ENCODE measurements around the gene PGK1.

The PGK1 gene

GRCh38 chrX:78111140-78111931, 7.3 kb downstream of the PGK1 start:
- H3K4me2 ChIP-seq (ENCODE audit: low read depth, low read length, poor library complexity, severe bottlenecking): no peak overlapping the region
- H3K36me3 ChIP-seq (ENCODE audit: low read length): peaks cover 29% of the 10 kb centered on the region; the same call in 1 of the 2 replicates
- no peak overlapping the region for H2AFZ ChIP-seq (ENCODE audit: low read depth, low read length, severe bottlenecking)
- TF ChIP-seq EZH2phosphoT487 (conservative IDR thresholded peaks at IDR 0.05; ENCODE audit: low read length) (no peak), CTCF (IDR thresholded peaks at IDR 0.05; ENCODE audit: insufficient read depth, low read length, poor library complexity, severe bottlenecking) (no peak)
- H3K4me3 ChIP-seq (ENCODE audit: insufficient read depth, low read length, poor library complexity, severe bottlenecking): no peak overlapping the region
- no peaks in the 10 kb centered on the region for H3K27me3 ChIP-seq (ENCODE audit: low read length)
- peaks cover 42% of the 10 kb centered on the region for H4K20me1 ChIP-seq (ENCODE audit: low read depth, low read length)
- no peaks in the 10 kb centered on the region for H3K9me3 ChIP-seq (ENCODE audit: insufficient read depth, low read length)
- H3K27ac ChIP-seq (ENCODE audit: low read depth, low read length): no peak overlapping the region
- no peaks in the 10 kb centered on the region for H3K9me2 ChIP-seq (replicated peaks; ENCODE audit: insufficient read depth, low read length)
- no peak overlapping the region for H3K9ac ChIP-seq (ENCODE audit: low read length)
- peaks cover 81% of the 10 kb centered on the region for H3K79me2 ChIP-seq (ENCODE audit: insufficient read depth, low read length)
- H3F3A ChIP-seq (ENCODE audit: insufficient read depth): no peaks in the 10 kb centered on the region

- Histone ChIP-seq H3K9ac (ENCODE audit: low read length) (no peak overlapping the region), H3K36me3 (ENCODE audit: low read length) (peaks cover 23% of the 10 kb centered on the region), H3K9me2 (replicated peaks; ENCODE audit: insufficient read depth, low read length) (no peaks in the 10 kb centered on the region), H3K4me2 (ENCODE audit: low read depth, low read length, poor library complexity, severe bottlenecking) (no peak overlapping the region), H3K4me3 (ENCODE audit: insufficient read depth, low read length, poor library complexity, severe bottlenecking) (no peak overlapping the region), H2AFZ (ENCODE audit: low read depth, low read length, severe bottlenecking) (no peak overlapping the region), H3K9me3 (ENCODE audit: insufficient read depth, low read length) (no peaks in the 10 kb centered on the region), H3K27me3 (ENCODE audit: low read length) (no peaks in the 10 kb centered on the region), H3K79me2 (ENCODE audit: insufficient read depth, low read length) (peaks cover 33% of the 10 kb centered on the region), H3F3A (ENCODE audit: insufficient read depth) (no peaks in the 10 kb centered on the region; the same call in 1 of the 2 replicates), H3K27ac (ENCODE audit: low read depth, low read length) (no peak overlapping the region), H4K20me1 (ENCODE audit: low read depth, low read length) (peaks cover 20% of the 10 kb centered on the region; the same call in 1 of the 2 replicates)
- TF ChIP-seq EZH2phosphoT487 (conservative IDR thresholded peaks at IDR 0.05; ENCODE audit: low read length) (no peak), CTCF (IDR thresholded peaks at IDR 0.05; ENCODE audit: insufficient read depth, low read length, poor library complexity, severe bottlenecking) (no peak)
Measured at GRCh38 chrX:78116365-78116764, 12.3 kb downstream of the PGK1 start.

- TF ChIP-seq CTCF (IDR thresholded peaks at IDR 0.05; ENCODE audit: insufficient read depth, low read length, poor library complexity, severe bottlenecking) (no peak), EZH2phosphoT487 (conservative IDR thresholded peaks at IDR 0.05; ENCODE audit: low read length) (no peak)
- Histone ChIP-seq H3K9me2 (replicated peaks; ENCODE audit: insufficient read depth, low read length) (no peaks in the 10 kb centered on the region), H3K27ac (ENCODE audit: low read depth, low read length) (no peak overlapping the region), H3K4me3 (ENCODE audit: insufficient read depth, low read length, poor library complexity, severe bottlenecking) (no peak overlapping the region), H3K9me3 (ENCODE audit: insufficient read depth, low read length) (no peaks in the 10 kb centered on the region), H3K36me3 (ENCODE audit: low read length) (peaks cover 22% of the 10 kb centered on the region), H3K4me2 (ENCODE audit: low read depth, low read length, poor library complexity, severe bottlenecking) (no peak overlapping the region), H4K20me1 (ENCODE audit: low read depth, low read length) (peaks cover 17% of the 10 kb centered on the region; the same call in 1 of the 2 replicates), H2AFZ (ENCODE audit: low read depth, low read length, severe bottlenecking) (no peak overlapping the region), H3F3A (ENCODE audit: insufficient read depth) (no peaks in the 10 kb centered on the region; the same call in 1 of the 2 replicates), H3K9ac (ENCODE audit: low read length) (no peak overlapping the region), H3K79me2 (ENCODE audit: insufficient read depth, low read length) (peaks cover 29% of the 10 kb centered on the region), H3K27me3 (ENCODE audit: low read length) (no peaks in the 10 kb centered on the region)
Measured at GRCh38 chrX:78116766-78117165, 12.7 kb downstream of the PGK1 start.

All from SU-DHL-6 (cell line).